ENCODE measurements around the gene DGLUCY. TPM values are rescaled to one million over a fixed set of nuclear protein-coding genes. Genes with fewer than 3 reads are reported as not detected.
A peak's percentile ranks its signal among the peaks of the same experiment; 100 is the strongest.

The DGLUCY gene
- total RNA-seq, 1 experiment from 2014 or later, result 54.8 TPM

DNA sequence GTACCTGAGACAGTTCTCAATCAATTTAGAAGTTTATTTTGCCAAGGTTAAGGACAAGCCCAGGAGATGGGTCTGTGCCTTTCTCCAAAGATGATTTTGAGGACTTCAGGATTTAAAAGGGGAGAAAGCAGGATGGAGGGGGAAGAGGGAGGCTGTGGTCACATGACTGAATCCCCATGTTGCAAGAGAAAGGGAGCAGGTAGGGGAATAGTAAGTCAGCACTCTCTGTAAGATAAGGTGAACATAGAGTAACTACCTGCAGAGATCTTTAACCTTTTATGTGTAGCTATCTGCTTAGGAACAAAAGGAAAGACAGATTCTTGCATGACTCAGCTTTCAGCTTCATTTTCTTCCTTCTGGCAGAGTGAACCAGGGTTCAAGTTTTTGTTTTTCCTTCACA is 25.9 kb downstream of the DGLUCY start:
- BruUV-seq (replicated peaks), result no TSS peak
- CTCF ChIA-PET, result interaction anchor here (0.9 to 2.3 kb wide), 7 partner anchors 10 to 79 kb away, joined by 3 to 22 read pairs (median 4); partner anchors contain the start of gene DGLUCY
- no peaks in the 10 kb centered on the region for H3K9me3 ChIP-seq
- no peak overlapping the region for H3K4me3 Mint-ChIP-seq (ENCODE audit: unreplicated experiment)
- intact Hi-C loops (cut with micrococcal nuclease; ENCODE audit: unreplicated experiment), result loop anchor here (1.0 kb wide), 4 partner anchors 19 to 236 kb away; partner anchors contain the start of genes DGLUCY and RPS6KA5
- TF ChIP-seq, protein P1, sequence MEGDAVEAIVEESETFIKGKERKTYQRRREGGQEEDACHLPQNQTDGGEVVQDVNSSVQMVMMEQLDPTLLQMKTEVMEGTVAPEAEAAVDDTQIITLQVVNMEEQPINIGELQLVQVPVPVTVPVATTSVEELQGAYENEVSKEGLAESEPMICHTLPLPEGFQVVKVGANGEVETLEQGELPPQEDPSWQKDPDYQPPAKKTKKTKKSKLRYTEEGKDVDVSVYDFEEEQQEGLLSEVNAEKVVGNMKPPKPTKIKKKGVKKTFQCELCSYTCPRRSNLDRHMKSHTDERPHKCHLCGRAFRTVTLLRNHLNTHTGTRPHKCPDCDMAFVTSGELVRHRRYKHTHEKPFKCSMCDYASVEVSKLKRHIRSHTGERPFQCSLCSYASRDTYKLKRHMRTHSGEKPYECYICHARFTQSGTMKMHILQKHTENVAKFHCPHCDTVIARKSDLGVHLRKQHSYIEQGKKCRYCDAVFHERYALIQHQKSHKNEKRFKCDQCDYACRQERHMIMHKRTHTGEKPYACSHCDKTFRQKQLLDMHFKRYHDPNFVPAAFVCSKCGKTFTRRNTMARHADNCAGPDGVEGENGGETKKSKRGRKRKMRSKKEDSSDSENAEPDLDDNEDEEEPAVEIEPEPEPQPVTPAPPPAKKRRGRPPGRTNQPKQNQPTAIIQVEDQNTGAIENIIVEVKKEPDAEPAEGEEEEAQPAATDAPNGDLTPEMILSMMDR (IDR thresholded peaks at IDR 0.05; ENCODE audit: insufficient read depth in 1 of 2, low read depth in 1 of 2, low read length in 1 of 2, severe bottlenecking in 1 of 2, unreplicated experiment in 1 of 2), result no peak
- no peak overlapping the region for H3K4me3 ChIP-seq (ENCODE audit: low read depth, low read length)
- H3K4me1 ChIP-seq, result peaks cover 36% of the 10 kb centered on the region
- no peaks in the 10 kb centered on the region for H3K9me3 Mint-ChIP-seq (ENCODE audit: unreplicated experiment)
- H3K27me3 Mint-ChIP-seq (ENCODE audit: insufficient read depth, unreplicated experiment), result no peaks in the 10 kb centered on the region
- POLR2A ChIA-PET, result interaction anchor here (0.9 to 2.3 kb wide), 2 partner anchors 25 to 79 kb away, joined by 4 to 10 read pairs; partner anchors contain the start of gene RPS6KA5
- H3K36me3 ChIP-seq (ENCODE audit: control insufficient read depth, insufficient read depth, low read length), result no peaks in the 10 kb centered on the region; the same call in 1 of the 2 replicates
- peaks cover 7% of the 10 kb centered on the region for H3K4me1 Mint-ChIP-seq (ENCODE audit: low read depth, unreplicated experiment)
- peaks cover 28% of the 10 kb centered on the region for H3K36me3 Mint-ChIP-seq (ENCODE audit: insufficient read depth, unreplicated experiment)
- H3K27me3 ChIP-seq (replicated peaks; ENCODE audit: control insufficient read depth, insufficient read depth, low read length), result no peaks in the 10 kb centered on the region
- peak overlapping the region; percentile 6 for H3K27ac Mint-ChIP-seq (ENCODE audit: unreplicated experiment)
- DNase-seq, result peak in 1 of 2 experiments; percentile 30

- intact Hi-C loops (cut with micrococcal nuclease; ENCODE audit: unreplicated experiment), result loop anchor here (1.0 kb wide), 1 partner anchor 237 kb away; no protein-coding TSS in a partner anchor
- Mint-ChIP-seq H3K36me3 (ENCODE audit: insufficient read depth, unreplicated experiment) (peaks cover 25% of the 10 kb centered on the region), H3K4me1 (ENCODE audit: low read depth, unreplicated experiment) (peaks cover 7% of the 10 kb centered on the region), H3K9me3 (ENCODE audit: unreplicated experiment) (no peaks in the 10 kb centered on the region), H3K27me3 (ENCODE audit: insufficient read depth, unreplicated experiment) (no peaks in the 10 kb centered on the region), H3K27ac (ENCODE audit: unreplicated experiment) (no peak overlapping the region), H3K4me3 (ENCODE audit: unreplicated experiment) (no peak overlapping the region)
- Histone ChIP-seq H3K9me3 (no peaks in the 10 kb centered on the region), H3K4me1 (peaks cover 36% of the 10 kb centered on the region), H3K4me3 (ENCODE audit: low read depth, low read length) (no peak overlapping the region), H3K36me3 (ENCODE audit: control insufficient read depth, insufficient read depth, low read length) (peaks cover 2% of the 10 kb centered on the region; the same call in 1 of the 2 replicates), H3K27me3 (replicated peaks; ENCODE audit: control insufficient read depth, insufficient read depth, low read length) (no peaks in the 10 kb centered on the region)
- DNase-seq, result peak; percentile 60 to 63
- TF ChIP-seq, protein P1 (IDR thresholded peaks at IDR 0.05; ENCODE audit: insufficient read depth in 1 of 2, low read depth in 1 of 2, low read length in 1 of 2, severe bottlenecking in 1 of 2, unreplicated experiment in 1 of 2), result peak; percentile 37 to 48
- CTCF ChIA-PET, result interaction anchor here (0.6 to 1.0 kb wide), 2 partner anchors 18 to 771 kb away, joined by 3 read pairs; no protein-coding TSS in a partner anchor
- POLR2A ChIA-PET, result no interaction called here
- BruUV-seq (replicated peaks), result no TSS peak
Measured at GRCh38 chr14:91140672-91141071, 26.8 kb downstream of the DGLUCY start.

GRCh38 chr14:91142214-91142668 is 28.4 kb downstream of the DGLUCY start:
- no TSS peak for BruUV-seq (replicated peaks)
- H3K4me1 ChIP-seq, result peaks cover 36% of the 10 kb centered on the region
- intact Hi-C loops (cut with micrococcal nuclease; ENCODE audit: unreplicated experiment), result no loop called here
- TF ChIP-seq, protein P1 (IDR thresholded peaks at IDR 0.05; ENCODE audit: insufficient read depth in 1 of 2, low read depth in 1 of 2, low read length in 1 of 2, severe bottlenecking in 1 of 2, unreplicated experiment in 1 of 2), result no peak
- POLR2A ChIA-PET, result no interaction called here
- no peaks in the 10 kb centered on the region for H3K9me3 Mint-ChIP-seq (ENCODE audit: unreplicated experiment)
- H3K36me3 Mint-ChIP-seq (ENCODE audit: insufficient read depth, unreplicated experiment), result peaks cover 35% of the 10 kb centered on the region
- no peak overlapping the region for H3K4me3 ChIP-seq (ENCODE audit: low read depth, low read length)
- no peak for DNase-seq
- no peak overlapping the region for H3K4me3 Mint-ChIP-seq (ENCODE audit: unreplicated experiment)
- H3K4me1 Mint-ChIP-seq (ENCODE audit: low read depth, unreplicated experiment), result peaks cover 7% of the 10 kb centered on the region
- peaks cover 2% of the 10 kb centered on the region; the same call in 1 of the 2 replicates for H3K36me3 ChIP-seq (ENCODE audit: control insufficient read depth, insufficient read depth, low read length)
- no peaks in the 10 kb centered on the region for H3K27me3 ChIP-seq (replicated peaks; ENCODE audit: control insufficient read depth, insufficient read depth, low read length)
- CTCF ChIA-PET, result no interaction called here
- H3K9me3 ChIP-seq, result no peaks in the 10 kb centered on the region
- H3K27me3 Mint-ChIP-seq (ENCODE audit: insufficient read depth, unreplicated experiment), result no peaks in the 10 kb centered on the region
- H3K27ac Mint-ChIP-seq (ENCODE audit: unreplicated experiment), result no peak overlapping the region

All from Caco-2 (cell line).